GM12892 (cell line): ENCODE measurements around the gene DGKB.

Experiments used
- POLR2A ChIP-seq: IDR thresholded peaks from 2 replicates; pipeline ENCODE4 v1.6.1; 2011; ENCODE audit warnings: low read depth, low read length, control low read depth
- POLR2AphosphoS5 ChIP-seq: IDR thresholded peaks from 2 replicates; pipeline ENCODE4 v1.6.1; 2011; ENCODE audit warnings: low read depth, low read length, control low read depth

GRCh38 chr7:14483663-14484062, 418.9 kb downstream of the DGKB start:
- TF ChIP-seq POLR2A (no peak), POLR2AphosphoS5 (no peak)
